Stomach (tissue), 4 donors: ENCODE results near the gene COL12A1.

Experiments
- CTCF ChIP-seq, 7 experiments: fragments of 450-650 bp in 4 of 7; fragments of 200-600 bp in 3 of 7; sonication (generic) in 3 of 7; IDR thresholded peaks; one replicate each; pipeline ENCODE4 v1.5.1; 2016 to 2019; ENCODE audit warnings: antibody characterized with exemption in 7 of 7, control low read depth in 2 of 7, mild to moderate bottlenecking in 1 of 7
- EP300 ChIP-seq: sonication (generic); formaldehyde crosslinking; IDR thresholded peaks from one replicate; pipeline ENCODE4 v1.6.1; 2017; ENCODE audit warnings: antibody characterized with exemption

GRCh38 chr6:75102301-75102700 lies 103.6 kb downstream of the COL12A1 start:
- TF ChIP-seq CTCF (IDR thresholded peaks at IDR 0.05) (no peak), EP300 (no peak)
